ENCODE results near the gene ING3.

The ING3 gene

DNA sequence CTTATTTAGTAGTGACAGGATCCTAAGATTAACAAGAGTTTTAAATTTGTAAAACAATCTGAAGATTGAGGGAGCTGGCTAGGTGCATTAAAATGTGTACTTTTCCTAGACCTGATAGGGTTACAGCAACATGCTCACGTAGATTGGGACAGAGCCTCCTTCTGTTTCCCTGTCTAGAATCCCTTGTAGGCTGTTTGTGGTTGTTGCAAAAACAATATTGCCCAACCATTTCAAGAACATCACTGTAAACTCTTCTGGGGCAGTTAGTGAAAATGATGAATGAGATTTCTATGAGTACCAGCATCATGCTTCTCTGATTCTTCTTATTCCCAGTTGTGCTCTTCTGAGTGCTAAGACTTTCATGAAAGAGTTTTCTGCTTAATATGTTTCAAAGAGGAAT is 23.3 kb downstream of the ING3 start:
- DNase-seq (ENCODE audit: low read depth in 1 of 2, low spot score in 1 of 2): peak in 1 of 2 experiments; percentile 50
- TF ChIP-seq GABPA (IDR thresholded peaks at IDR 0.05; ENCODE audit: low read depth) (no peak), POLR2AphosphoS5 (IDR thresholded peaks at IDR 0.05; ENCODE audit: low read depth) (no peak), SPI1 (IDR thresholded peaks at IDR 0.05; ENCODE audit: borderline replicate concordance, low read depth) (no peak)
- TF ChIP-seq, protein P1, sequence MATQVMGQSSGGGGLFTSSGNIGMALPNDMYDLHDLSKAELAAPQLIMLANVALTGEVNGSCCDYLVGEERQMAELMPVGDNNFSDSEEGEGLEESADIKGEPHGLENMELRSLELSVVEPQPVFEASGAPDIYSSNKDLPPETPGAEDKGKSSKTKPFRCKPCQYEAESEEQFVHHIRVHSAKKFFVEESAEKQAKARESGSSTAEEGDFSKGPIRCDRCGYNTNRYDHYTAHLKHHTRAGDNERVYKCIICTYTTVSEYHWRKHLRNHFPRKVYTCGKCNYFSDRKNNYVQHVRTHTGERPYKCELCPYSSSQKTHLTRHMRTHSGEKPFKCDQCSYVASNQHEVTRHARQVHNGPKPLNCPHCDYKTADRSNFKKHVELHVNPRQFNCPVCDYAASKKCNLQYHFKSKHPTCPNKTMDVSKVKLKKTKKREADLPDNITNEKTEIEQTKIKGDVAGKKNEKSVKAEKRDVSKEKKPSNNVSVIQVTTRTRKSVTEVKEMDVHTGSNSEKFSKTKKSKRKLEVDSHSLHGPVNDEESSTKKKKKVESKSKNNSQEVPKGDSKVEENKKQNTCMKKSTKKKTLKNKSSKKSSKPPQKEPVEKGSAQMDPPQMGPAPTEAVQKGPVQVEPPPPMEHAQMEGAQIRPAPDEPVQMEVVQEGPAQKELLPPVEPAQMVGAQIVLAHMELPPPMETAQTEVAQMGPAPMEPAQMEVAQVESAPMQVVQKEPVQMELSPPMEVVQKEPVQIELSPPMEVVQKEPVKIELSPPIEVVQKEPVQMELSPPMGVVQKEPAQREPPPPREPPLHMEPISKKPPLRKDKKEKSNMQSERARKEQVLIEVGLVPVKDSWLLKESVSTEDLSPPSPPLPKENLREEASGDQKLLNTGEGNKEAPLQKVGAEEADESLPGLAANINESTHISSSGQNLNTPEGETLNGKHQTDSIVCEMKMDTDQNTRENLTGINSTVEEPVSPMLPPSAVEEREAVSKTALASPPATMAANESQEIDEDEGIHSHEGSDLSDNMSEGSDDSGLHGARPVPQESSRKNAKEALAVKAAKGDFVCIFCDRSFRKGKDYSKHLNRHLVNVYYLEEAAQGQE (IDR thresholded peaks at IDR 0.05; ENCODE audit: insufficient replicate concordance, low read depth): no peak
- TF ChIP-seq, protein P2, sequence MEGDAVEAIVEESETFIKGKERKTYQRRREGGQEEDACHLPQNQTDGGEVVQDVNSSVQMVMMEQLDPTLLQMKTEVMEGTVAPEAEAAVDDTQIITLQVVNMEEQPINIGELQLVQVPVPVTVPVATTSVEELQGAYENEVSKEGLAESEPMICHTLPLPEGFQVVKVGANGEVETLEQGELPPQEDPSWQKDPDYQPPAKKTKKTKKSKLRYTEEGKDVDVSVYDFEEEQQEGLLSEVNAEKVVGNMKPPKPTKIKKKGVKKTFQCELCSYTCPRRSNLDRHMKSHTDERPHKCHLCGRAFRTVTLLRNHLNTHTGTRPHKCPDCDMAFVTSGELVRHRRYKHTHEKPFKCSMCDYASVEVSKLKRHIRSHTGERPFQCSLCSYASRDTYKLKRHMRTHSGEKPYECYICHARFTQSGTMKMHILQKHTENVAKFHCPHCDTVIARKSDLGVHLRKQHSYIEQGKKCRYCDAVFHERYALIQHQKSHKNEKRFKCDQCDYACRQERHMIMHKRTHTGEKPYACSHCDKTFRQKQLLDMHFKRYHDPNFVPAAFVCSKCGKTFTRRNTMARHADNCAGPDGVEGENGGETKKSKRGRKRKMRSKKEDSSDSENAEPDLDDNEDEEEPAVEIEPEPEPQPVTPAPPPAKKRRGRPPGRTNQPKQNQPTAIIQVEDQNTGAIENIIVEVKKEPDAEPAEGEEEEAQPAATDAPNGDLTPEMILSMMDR (IDR thresholded peaks at IDR 0.05; ENCODE audit: insufficient read depth, low read length): no peak
- H3K27me3 ChIP-seq (ENCODE audit: insufficient read depth, poor library complexity, severe bottlenecking): no peaks in the 10 kb centered on the region
- H3K4me3 ChIP-seq (replicated peaks; ENCODE audit: insufficient read depth, low read length): no peak overlapping the region
- H3K27ac ChIP-seq (replicated peaks): no peak overlapping the region

GRCh38 chr7:120979765-120980499 is 29.4 kb downstream of the ING3 start:
- no peak for DNase-seq (ENCODE audit: low read depth in 1 of 2, low spot score in 1 of 2)

DNA sequence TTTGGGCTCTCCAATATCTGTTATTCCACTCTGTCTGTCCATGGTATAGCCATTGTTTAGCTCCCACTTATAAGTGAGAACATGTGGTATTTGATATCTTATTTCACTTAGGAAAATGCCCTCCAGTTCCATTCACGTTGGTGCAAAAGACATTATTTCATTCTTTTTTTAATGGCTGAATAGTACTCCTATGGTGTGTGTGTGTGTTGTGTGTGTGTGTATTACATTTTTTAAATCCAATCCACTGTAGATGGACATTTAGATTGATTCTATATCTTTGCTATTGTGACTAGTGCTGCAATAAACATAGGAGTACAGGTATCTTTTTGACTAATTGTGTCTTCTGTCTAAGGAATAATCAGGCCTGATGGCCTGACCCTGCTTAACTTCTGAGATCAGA is 30.5 kb downstream of the ING3 start:
- Histone ChIP-seq H3K4me3 (replicated peaks; ENCODE audit: insufficient read depth, low read length) (no peak overlapping the region), H3K27ac (replicated peaks) (no peak overlapping the region), H3K27me3 (ENCODE audit: insufficient read depth, poor library complexity, severe bottlenecking) (no peaks in the 10 kb centered on the region)
- DNase-seq (ENCODE audit: low read depth in 1 of 2, low spot score in 1 of 2): no peak
- no peak for TF ChIP-seq POLR2AphosphoS5 (IDR thresholded peaks at IDR 0.05; ENCODE audit: low read depth)
- no peak for TF ChIP-seq GABPA (IDR thresholded peaks at IDR 0.05; ENCODE audit: low read depth)
- TF ChIP-seq, protein P2 (IDR thresholded peaks at IDR 0.05; ENCODE audit: insufficient read depth, low read length): no peak
- TF ChIP-seq, protein P1 (IDR thresholded peaks at IDR 0.05; ENCODE audit: insufficient replicate concordance, low read depth): no peak
- no peak for TF ChIP-seq SPI1 (IDR thresholded peaks at IDR 0.05; ENCODE audit: borderline replicate concordance, low read depth)

More at GRCh38 chr7:120979765-120980499, 29.4 kb downstream of the ING3 start:
- no peaks in the 10 kb centered on the region for H3K27me3 ChIP-seq (ENCODE audit: insufficient read depth, poor library complexity, severe bottlenecking)
- no peak overlapping the region for H3K4me3 ChIP-seq (replicated peaks; ENCODE audit: insufficient read depth, low read length)
- TF ChIP-seq POLR2AphosphoS5 (IDR thresholded peaks at IDR 0.05; ENCODE audit: low read depth) (no peak), SPI1 (IDR thresholded peaks at IDR 0.05; ENCODE audit: borderline replicate concordance, low read depth) (no peak), GABPA (IDR thresholded peaks at IDR 0.05; ENCODE audit: low read depth) (no peak)
- TF ChIP-seq, protein P1 (IDR thresholded peaks at IDR 0.05; ENCODE audit: insufficient replicate concordance, low read depth): no peak
- TF ChIP-seq, protein P2 (IDR thresholded peaks at IDR 0.05; ENCODE audit: insufficient read depth, low read length): no peak
- H3K27ac ChIP-seq (replicated peaks): no peak overlapping the region
